ENCODE measurements around the gene ULK4. TPM values are rescaled to one million over a fixed set of nuclear protein-coding genes. Genes with fewer than 3 reads are reported as not detected.

Gene ULK4
- total RNA-seq, 2 donors from 2014 or later = 4.4 to 8.3 TPM

DNA sequence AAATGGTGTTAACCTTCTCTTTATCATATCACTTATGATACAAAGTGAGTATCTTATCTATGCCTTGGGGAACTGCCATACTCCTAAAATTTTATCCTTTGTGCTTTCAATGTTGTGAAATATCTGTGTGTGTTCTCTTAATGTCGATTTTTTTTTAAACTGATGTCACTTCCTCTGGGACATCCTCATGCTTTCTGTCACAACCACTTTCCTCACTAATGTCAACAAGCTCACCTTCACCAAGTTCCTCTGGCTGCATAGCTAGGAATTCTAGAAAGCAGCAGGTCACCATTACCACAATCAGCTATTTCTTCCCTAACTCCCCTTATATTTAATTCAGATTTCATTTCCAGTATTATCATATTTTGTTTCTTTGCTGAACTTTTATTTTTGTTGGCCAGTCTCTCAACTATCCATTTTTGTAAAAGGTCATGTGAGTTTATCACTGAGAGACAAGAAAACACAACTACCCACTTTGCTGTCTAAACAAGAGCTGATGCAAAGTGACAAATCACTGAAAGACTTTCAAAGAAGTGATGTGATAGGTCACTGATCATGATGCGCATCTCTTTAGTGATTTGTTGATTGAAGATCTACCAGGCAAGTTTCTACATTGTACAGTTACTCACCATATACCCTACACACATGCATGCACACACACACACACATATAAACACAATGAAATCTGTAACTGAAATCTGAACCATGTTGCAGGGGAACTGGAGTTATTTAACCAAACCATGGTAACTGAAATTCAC is 369.0 kb downstream of the ULK4 start:
- H3K9me3 ChIP-seq = no peaks in the 10 kb centered on the region
- H3K27me3 ChIP-seq = no peaks in the 10 kb centered on the region
- no peak overlapping the region for H3K4me3 ChIP-seq
- intact Hi-C loops (cut with DNase I) = no loop called here
- no peaks in the 10 kb centered on the region for H3K36me3 ChIP-seq
- no peaks in the 10 kb centered on the region for H3K4me1 ChIP-seq
- DNase-seq = no peak
- no peak overlapping the region for H3K9ac ChIP-seq (ENCODE audit: low read depth in 2 of 2, low read length in 2 of 2)
- TF ChIP-seq, protein P1, sequence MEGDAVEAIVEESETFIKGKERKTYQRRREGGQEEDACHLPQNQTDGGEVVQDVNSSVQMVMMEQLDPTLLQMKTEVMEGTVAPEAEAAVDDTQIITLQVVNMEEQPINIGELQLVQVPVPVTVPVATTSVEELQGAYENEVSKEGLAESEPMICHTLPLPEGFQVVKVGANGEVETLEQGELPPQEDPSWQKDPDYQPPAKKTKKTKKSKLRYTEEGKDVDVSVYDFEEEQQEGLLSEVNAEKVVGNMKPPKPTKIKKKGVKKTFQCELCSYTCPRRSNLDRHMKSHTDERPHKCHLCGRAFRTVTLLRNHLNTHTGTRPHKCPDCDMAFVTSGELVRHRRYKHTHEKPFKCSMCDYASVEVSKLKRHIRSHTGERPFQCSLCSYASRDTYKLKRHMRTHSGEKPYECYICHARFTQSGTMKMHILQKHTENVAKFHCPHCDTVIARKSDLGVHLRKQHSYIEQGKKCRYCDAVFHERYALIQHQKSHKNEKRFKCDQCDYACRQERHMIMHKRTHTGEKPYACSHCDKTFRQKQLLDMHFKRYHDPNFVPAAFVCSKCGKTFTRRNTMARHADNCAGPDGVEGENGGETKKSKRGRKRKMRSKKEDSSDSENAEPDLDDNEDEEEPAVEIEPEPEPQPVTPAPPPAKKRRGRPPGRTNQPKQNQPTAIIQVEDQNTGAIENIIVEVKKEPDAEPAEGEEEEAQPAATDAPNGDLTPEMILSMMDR (IDR thresholded peaks at IDR 0.05) = no peak
- no peak overlapping the region for H3K27ac ChIP-seq

DNA sequence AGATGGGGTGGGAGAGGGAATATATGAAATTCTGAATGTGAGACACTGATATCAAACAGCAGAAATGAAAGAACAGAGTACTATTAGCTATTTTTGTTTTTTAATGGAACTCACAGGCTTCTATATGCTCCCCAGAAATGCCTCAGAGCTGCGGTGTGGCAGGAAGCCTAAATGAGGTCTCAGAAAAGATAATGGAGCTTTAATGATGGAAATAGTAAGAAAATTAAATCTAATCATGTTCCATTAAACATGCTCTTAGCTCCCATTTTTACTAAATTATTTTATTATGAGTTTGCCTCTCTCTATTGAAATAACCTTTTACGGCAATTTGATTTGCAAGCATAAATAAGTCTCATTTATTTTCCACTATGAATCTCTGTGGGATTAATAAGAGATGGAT is 378.9 kb downstream of the ULK4 start:
- Histone ChIP-seq H3K4me1 (no peaks in the 10 kb centered on the region), H3K27me3 (no peaks in the 10 kb centered on the region), H3K9ac (ENCODE audit: low read depth in 2 of 2, low read length in 2 of 2) (no peak overlapping the region), H3K27ac (no peak overlapping the region), H3K9me3 (no peaks in the 10 kb centered on the region), H3K36me3 (no peaks in the 10 kb centered on the region), H3K4me3 (no peak overlapping the region)
- no peak for DNase-seq
- intact Hi-C loops (cut with DNase I) = no loop called here
- TF ChIP-seq, protein P1 (IDR thresholded peaks at IDR 0.05) = no peak

DNA sequence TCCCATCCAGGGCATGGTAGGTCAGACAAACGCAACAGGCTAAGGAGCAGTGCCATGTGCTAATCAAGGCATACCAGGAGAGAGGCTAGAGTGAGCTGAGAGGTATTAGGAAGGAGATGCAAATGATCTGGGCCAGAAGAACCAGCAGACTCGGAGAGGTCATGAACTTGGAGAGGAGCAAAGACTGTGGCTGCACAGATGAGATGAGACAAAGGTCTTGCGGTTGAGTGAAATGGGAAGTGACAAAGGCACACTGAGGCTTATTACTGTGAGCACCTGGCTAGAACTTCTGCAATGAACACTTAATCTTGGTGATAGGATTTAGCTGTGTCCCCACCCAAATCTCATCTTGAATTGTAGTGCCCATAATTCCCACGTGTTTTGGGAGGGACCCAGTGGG is 380.2 kb downstream of the ULK4 start:
- intact Hi-C loops (cut with DNase I) = no loop called here
- no peak for DNase-seq

DNA sequence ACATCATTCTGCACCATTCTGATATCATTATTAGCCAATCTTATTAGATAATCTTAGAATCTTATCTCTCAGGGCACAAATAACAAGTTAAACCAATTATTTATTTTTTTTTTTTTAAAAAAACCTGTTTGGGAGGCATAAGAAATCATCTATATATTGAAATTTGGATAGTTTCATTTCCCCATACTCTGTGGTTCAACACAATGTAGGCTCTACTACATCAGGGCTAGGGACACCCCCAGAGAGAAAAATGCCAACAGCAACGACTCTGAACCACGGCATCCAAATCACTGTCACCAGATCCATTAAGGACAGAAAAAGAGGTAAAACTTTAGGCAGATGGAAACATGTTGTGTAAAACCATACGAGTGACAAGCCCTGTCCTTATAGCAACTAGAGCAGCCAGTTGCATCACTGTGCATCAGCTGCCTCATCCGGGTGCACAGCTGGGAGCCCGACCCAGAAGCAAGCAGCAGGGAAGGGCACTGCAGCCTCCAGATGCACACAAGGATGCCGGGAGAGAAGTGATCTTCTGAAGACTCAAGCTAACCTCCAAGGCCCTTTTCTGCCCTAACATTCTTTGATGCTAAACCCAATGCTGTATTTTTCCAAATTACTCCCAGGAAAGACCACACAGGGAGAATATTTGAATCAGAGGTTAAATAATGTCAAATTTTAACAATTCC is 381.5 kb downstream of the ULK4 start:
- Histone ChIP-seq H3K4me1 (no peaks in the 10 kb centered on the region), H3K9ac (ENCODE audit: low read depth in 2 of 2, low read length in 2 of 2) (no peak overlapping the region), H3K36me3 (no peaks in the 10 kb centered on the region), H3K27me3 (no peaks in the 10 kb centered on the region), H3K27ac (no peak overlapping the region), H3K9me3 (no peaks in the 10 kb centered on the region), H3K4me3 (no peak overlapping the region)
- TF ChIP-seq, protein P1 (IDR thresholded peaks at IDR 0.05) = no peak
- intact Hi-C loops (cut with DNase I) = no loop called here
- DNase-seq = no peak

More for the DNA sequence above, 380.2 kb downstream of the ULK4 start:
- Histone ChIP-seq H3K9ac (ENCODE audit: low read depth in 2 of 2, low read length in 2 of 2) (no peak overlapping the region), H3K4me3 (no peak overlapping the region), H3K27ac (no peak overlapping the region), H3K9me3 (no peaks in the 10 kb centered on the region), H3K4me1 (no peaks in the 10 kb centered on the region), H3K27me3 (no peaks in the 10 kb centered on the region), H3K36me3 (no peaks in the 10 kb centered on the region)
- TF ChIP-seq, protein P1 (IDR thresholded peaks at IDR 0.05) = no peak

DNA sequence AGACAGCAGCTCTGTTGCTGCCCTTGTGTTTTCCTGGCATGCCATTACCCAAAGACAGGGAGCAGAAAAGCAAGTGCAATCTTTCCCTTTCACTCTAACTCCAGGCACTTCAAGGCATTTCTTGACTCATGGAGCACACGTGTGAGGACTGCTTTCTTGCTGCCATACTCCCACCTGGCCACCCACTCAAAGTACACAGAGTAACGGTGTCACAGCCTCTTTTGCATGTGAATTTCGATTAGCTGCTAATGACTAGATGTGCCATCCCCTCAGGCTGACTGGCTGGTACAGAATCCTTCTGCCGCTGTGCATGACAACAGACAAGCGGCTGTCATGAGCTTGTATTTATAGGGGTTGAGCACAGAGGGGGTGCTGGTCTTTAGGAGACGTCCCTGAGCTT is 382.0 kb downstream of the ULK4 start:
- no peak for DNase-seq
- Histone ChIP-seq H3K36me3 (no peaks in the 10 kb centered on the region), H3K27me3 (no peaks in the 10 kb centered on the region), H3K4me3 (no peak overlapping the region), H3K9me3 (no peaks in the 10 kb centered on the region), H3K4me1 (no peaks in the 10 kb centered on the region), H3K9ac (ENCODE audit: low read depth in 2 of 2, low read length in 2 of 2) (no peak overlapping the region), H3K27ac (no peak overlapping the region)
- intact Hi-C loops (cut with DNase I) = no loop called here
- TF ChIP-seq, protein P1 (IDR thresholded peaks at IDR 0.05) = no peak
